HEK293 (cell line): Measurements from ENCODE around the gene PRDX2.

Source experiments
- GLI4 ChIP-seq: fragments of 450-650 bp; formaldehyde crosslinking; IDR thresholded peaks from 2 replicates; pipeline ENCODE4 v1.5.1; 2016; ENCODE audit warnings: missing biosample characterization, missing genetic modification characterization
- HOXA7 ChIP-seq: sonication (generic); formaldehyde crosslinking; IDR thresholded peaks from 2 replicates; pipeline ENCODE4 v1.8.1; 2022; ENCODE audit warnings: missing genetic modification reagents, borderline replicate concordance
- KLF1 ChIP-seq: fragments of 450-650 bp; formaldehyde crosslinking; IDR thresholded peaks from 2 replicates; pipeline ENCODE4 v1.5.1; 2016; ENCODE audit warnings: missing biosample characterization, missing genetic modification characterization
- KLF7 ChIP-seq: fragments of 450-650 bp; formaldehyde crosslinking; IDR thresholded peaks from 2 replicates; pipeline ENCODE4 v1.5.1; 2016; ENCODE audit warnings: missing biosample characterization, missing genetic modification characterization, borderline replicate concordance
- PBX3 ChIP-seq: sonication (generic); formaldehyde crosslinking; IDR thresholded peaks from 2 replicates; pipeline ENCODE4 v1.8.1; 2022; ENCODE audit warnings: mild to moderate bottlenecking, moderate library complexity, missing genetic modification reagents
- REPIN1 ChIP-seq: fragments of 450-650 bp; formaldehyde crosslinking; IDR thresholded peaks from 2 replicates; pipeline ENCODE4 v1.5.1; 2017; ENCODE audit warnings: missing biosample characterization, missing genetic modification characterization, low read depth
- TCF7L2 ChIP-seq: IDR thresholded peaks from 2 replicates; pipeline ENCODE4 v1.6.1; 2011; ENCODE audit warnings: low read depth, mild to moderate bottlenecking, inconsistent platforms, low read length, moderate library complexity, borderline replicate concordance
- ZBTB1 ChIP-seq: fragments of 450-650 bp; formaldehyde crosslinking; IDR thresholded peaks from 2 replicates; pipeline ENCODE4 v1.5.1; 2016; ENCODE audit warnings: missing biosample characterization, missing genetic modification characterization
- ZNF114 ChIP-seq: fragments of 450-650 bp; formaldehyde crosslinking; IDR thresholded peaks from 2 replicates; pipeline ENCODE4 v1.5.0; 2017; ENCODE audit warnings: missing biosample characterization, missing genetic modification characterization
- ZNF121 ChIP-seq: fragments of 450-650 bp; formaldehyde crosslinking; IDR thresholded peaks from 2 replicates; pipeline ENCODE4 v1.5.1; 2016; ENCODE audit warnings: missing biosample characterization, missing genetic modification characterization
- ZNF132 ChIP-seq: fragments of 450-650 bp; formaldehyde crosslinking; IDR thresholded peaks from 2 replicates; pipeline ENCODE4 v1.5.1; 2017; ENCODE audit warnings: missing biosample characterization, missing genetic modification characterization, borderline replicate concordance
- ZNF140 ChIP-seq: fragments of 450-650 bp; formaldehyde crosslinking; IDR thresholded peaks from 2 replicates; pipeline ENCODE4 v1.5.1; 2016; ENCODE audit warnings: missing biosample characterization, missing genetic modification characterization
- ZNF169 ChIP-seq: fragments of 450-650 bp; formaldehyde crosslinking; IDR thresholded peaks from 2 replicates; pipeline ENCODE4 v1.5.1; 2016; ENCODE audit warnings: missing biosample characterization, missing genetic modification characterization
- ZNF19 ChIP-seq: fragments of 450-650 bp; formaldehyde crosslinking; IDR thresholded peaks from 2 replicates; pipeline ENCODE4; 2016; ENCODE audit warnings: missing biosample characterization, missing genetic modification characterization, low read depth
- ZNF24 ChIP-seq: fragments of 450-650 bp; formaldehyde crosslinking; IDR thresholded peaks from 2 replicates; pipeline ENCODE4 v1.5.1; 2016; ENCODE audit warnings: missing biosample characterization, missing genetic modification characterization
- ZNF324 ChIP-seq: fragments of 450-650 bp; formaldehyde crosslinking; IDR thresholded peaks from 2 replicates; pipeline ENCODE4 v1.5.1; 2016; ENCODE audit warnings: missing biosample characterization, missing genetic modification characterization
- ZNF335 ChIP-seq: fragments of 450-650 bp; formaldehyde crosslinking; conservative IDR thresholded peaks from 2 replicates; pipeline ENCODE4 v1.5.1; 2016; ENCODE audit warnings: missing biosample characterization, missing genetic modification characterization
- ZNF341 ChIP-seq: fragments of 450-650 bp; formaldehyde crosslinking; IDR thresholded peaks from 2 replicates; pipeline ENCODE4; 2016; ENCODE audit warnings: low read depth, missing biosample characterization, missing genetic modification characterization
- ZNF391 ChIP-seq: fragments of 450-650 bp; formaldehyde crosslinking; IDR thresholded peaks from 2 replicates; pipeline ENCODE4 v1.5.1; 2016; ENCODE audit warnings: low read depth, missing biosample characterization, missing genetic modification characterization, borderline replicate concordance
- ZNF473 ChIP-seq: fragments of 450-650 bp; formaldehyde crosslinking; IDR thresholded peaks from 2 replicates; pipeline ENCODE4 v1.5.1; 2017; ENCODE audit warnings: missing biosample characterization, missing genetic modification characterization
- ZNF514 ChIP-seq: fragments of 450-650 bp; formaldehyde crosslinking; IDR thresholded peaks from 2 replicates; pipeline ENCODE4 v1.5.1; 2016; ENCODE audit warnings: missing biosample characterization, missing genetic modification characterization
- ZNF549 ChIP-seq: fragments of 450-650 bp; IDR thresholded peaks from 2 replicates; pipeline ENCODE4 v1.5.1; 2018; ENCODE audit warnings: missing biosample characterization, missing genetic modification characterization, mild to moderate bottlenecking, inconsistent platforms, moderate library complexity
- ZNF560 ChIP-seq: fragments of 450-650 bp; formaldehyde crosslinking; IDR thresholded peaks from 2 replicates; pipeline ENCODE4 v1.5.1; 2017; ENCODE audit warnings: missing biosample characterization, missing genetic modification characterization, borderline replicate concordance
- ZNF571 ChIP-seq: fragments of 450-650 bp; formaldehyde crosslinking; IDR thresholded peaks from 2 replicates; pipeline ENCODE4 v1.5.0; 2017; ENCODE audit warnings: missing biosample characterization, missing genetic modification characterization
- ZNF621 ChIP-seq: fragments of 450-650 bp; formaldehyde crosslinking; IDR thresholded peaks from 2 replicates; pipeline ENCODE4 v1.5.1; 2017; ENCODE audit warnings: missing biosample characterization, missing genetic modification characterization
- ZNF623 ChIP-seq: fragments of 450-650 bp; formaldehyde crosslinking; IDR thresholded peaks from 2 replicates; pipeline ENCODE4 v1.5.1; 2016; ENCODE audit warnings: missing biosample characterization, missing genetic modification characterization
- ZNF624 ChIP-seq: fragments of 450-650 bp; formaldehyde crosslinking; IDR thresholded peaks from 2 replicates; pipeline ENCODE4 v1.5.1; 2017; ENCODE audit warnings: missing biosample characterization, missing genetic modification characterization
- ZNF639 ChIP-seq: fragments of 450-650 bp; formaldehyde crosslinking; IDR thresholded peaks from 2 replicates; pipeline ENCODE4 v1.5.1; 2016; ENCODE audit warnings: missing biosample characterization, missing genetic modification characterization
- ZNF654 ChIP-seq: fragments of 450-650 bp; formaldehyde crosslinking; IDR thresholded peaks from 2 replicates; pipeline ENCODE4 v1.5.1; 2016; ENCODE audit warnings: low read depth, missing biosample characterization, missing genetic modification characterization
- ZNF660 ChIP-seq: fragments of 450-650 bp; IDR thresholded peaks from 2 replicates; pipeline ENCODE4 v1.5.1; 2018; ENCODE audit warnings: missing biosample characterization, mild to moderate bottlenecking, missing genetic modification characterization
- ZNF830 ChIP-seq: fragments of 450-650 bp; IDR thresholded peaks from 2 replicates; pipeline ENCODE4 v1.5.0; 2018; ENCODE audit warnings: missing biosample characterization, missing genetic modification characterization, low read depth, mild to moderate bottlenecking, moderate library complexity
- ZNF837 ChIP-seq: fragments of 450-650 bp; formaldehyde crosslinking; IDR thresholded peaks from 2 replicates; pipeline ENCODE4 v1.5.1; 2016; ENCODE audit warnings: missing biosample characterization, missing genetic modification characterization
- ZSCAN30 ChIP-seq: fragments of 450-650 bp; IDR thresholded peaks from 2 replicates; pipeline ENCODE4 v1.5.1; 2018; ENCODE audit warnings: missing biosample characterization, mild to moderate bottlenecking, missing genetic modification characterization, moderate library complexity
- TF ChIP-seq, protein P1 (sequence below): fragments of 450-650 bp; formaldehyde crosslinking; optimal IDR thresholded peaks from 2 replicates; pipeline ENCODE3; 2016; ENCODE audit warnings: missing biosample characterization, mild to moderate bottlenecking, missing genetic modification characterization
- TF ChIP-seq, protein P2 (sequence below): fragments of 450-650 bp; formaldehyde crosslinking; IDR thresholded peaks from 2 replicates; pipeline ENCODE4 v1.5.1; 2016; ENCODE audit warnings: missing biosample characterization, missing genetic modification characterization, borderline replicate concordance

The PRDX2 gene

DNA sequence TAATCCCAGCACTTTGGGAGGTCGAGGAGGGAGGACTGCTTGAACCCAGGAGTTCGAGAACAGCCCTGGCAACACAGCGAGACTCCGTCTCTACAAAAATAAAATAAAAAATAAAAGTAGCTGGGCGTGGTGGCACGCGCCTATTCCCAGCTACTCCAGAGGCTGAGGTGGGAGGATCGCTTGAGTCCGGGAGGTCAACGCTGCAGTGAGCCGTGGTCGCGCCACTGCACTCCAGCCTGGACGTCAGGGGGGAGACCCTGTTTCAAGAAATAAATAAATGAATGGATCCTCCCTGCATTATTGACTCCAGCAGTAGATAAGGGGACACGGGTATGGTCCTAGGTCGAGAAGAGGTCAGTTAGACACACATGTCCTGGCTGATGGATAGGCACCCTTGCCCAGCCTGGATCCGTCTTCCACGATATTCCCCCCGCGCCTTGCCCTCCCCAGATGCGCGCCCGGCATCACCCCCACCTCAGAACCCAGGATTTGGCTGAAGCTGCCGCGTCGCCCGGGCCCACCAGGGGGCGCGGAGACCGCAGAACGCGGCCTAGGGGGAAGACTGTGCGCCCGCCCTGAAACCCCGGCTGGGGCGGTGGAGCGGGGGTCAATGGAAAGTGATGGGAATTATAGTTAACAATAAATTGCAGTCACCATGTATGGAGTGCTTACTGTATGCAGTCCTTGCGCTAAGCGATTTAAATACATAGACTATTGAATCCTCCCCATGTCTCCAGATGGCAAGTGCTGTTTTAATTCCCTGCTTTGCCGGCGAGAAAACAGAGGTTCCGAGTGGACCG is 24.2 kb downstream of the PRDX2 start (continued):
- TF ChIP-seq ZNF639 (tag by site-specific recombination) = no peak
- TF ChIP-seq ZNF24 = peak; percentile 36; the same call in 1 of the 2 replicates
- TF ChIP-seq ZNF660 (tag by site-specific recombination) = peak; percentile 79; the same call in 1 of the 2 replicates
- TF ChIP-seq ZNF621 (tag by site-specific recombination) = no peak
- TF ChIP-seq ZNF324 (tag by site-specific recombination) = peak; percentile 55; the same call in 1 of the 2 replicates
- TF ChIP-seq ZNF623 (tag by site-specific recombination) = no peak
- TF ChIP-seq ZNF473 (tag by site-specific recombination) = no peak
- TF ChIP-seq ZNF837 = no peak
- TF ChIP-seq REPIN1 = no peak
- no peak for TF ChIP-seq ZNF549 (tag by site-specific recombination)
- TF ChIP-seq ZNF391 (tag by site-specific recombination) = no peak
- TF ChIP-seq ZNF140 (tag by site-specific recombination) = no peak
- peak; percentile 49 for TF ChIP-seq ZNF341 (tag by site-specific recombination)
- TF ChIP-seq ZNF19 (tag by site-specific recombination) = no peak
- TF ChIP-seq ZNF335 (tag by site-specific recombination) = peak; percentile 75
- TF ChIP-seq ZNF114 (tag by site-specific recombination) = no peak
- no peak for TF ChIP-seq TCF7L2
- no peak for TF ChIP-seq ZNF624 (tag by site-specific recombination)
- no peak for TF ChIP-seq KLF7
- TF ChIP-seq, protein P1, sequence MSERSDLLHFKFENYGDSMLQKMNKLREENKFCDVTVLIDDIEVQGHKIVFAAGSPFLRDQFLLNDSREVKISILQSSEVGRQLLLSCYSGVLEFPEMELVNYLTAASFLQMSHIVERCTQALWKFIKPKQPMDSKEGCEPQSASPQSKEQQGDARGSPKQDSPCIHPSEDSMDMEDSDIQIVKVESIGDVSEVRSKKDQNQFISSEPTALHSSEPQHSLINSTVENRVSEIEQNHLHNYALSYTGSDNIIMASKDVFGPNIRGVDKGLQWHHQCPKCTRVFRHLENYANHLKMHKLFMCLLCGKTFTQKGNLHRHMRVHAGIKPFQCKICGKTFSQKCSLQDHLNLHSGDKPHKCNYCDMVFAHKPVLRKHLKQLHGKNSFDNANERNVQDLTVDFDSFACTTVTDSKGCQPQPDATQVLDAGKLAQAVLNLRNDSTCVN (tag by site-specific recombination) = peak; percentile 60
- TF ChIP-seq GLI4 (tag by site-specific recombination) = no peak
- TF ChIP-seq ZNF121 (tag by site-specific recombination) = no peak
- TF ChIP-seq, protein P2, sequence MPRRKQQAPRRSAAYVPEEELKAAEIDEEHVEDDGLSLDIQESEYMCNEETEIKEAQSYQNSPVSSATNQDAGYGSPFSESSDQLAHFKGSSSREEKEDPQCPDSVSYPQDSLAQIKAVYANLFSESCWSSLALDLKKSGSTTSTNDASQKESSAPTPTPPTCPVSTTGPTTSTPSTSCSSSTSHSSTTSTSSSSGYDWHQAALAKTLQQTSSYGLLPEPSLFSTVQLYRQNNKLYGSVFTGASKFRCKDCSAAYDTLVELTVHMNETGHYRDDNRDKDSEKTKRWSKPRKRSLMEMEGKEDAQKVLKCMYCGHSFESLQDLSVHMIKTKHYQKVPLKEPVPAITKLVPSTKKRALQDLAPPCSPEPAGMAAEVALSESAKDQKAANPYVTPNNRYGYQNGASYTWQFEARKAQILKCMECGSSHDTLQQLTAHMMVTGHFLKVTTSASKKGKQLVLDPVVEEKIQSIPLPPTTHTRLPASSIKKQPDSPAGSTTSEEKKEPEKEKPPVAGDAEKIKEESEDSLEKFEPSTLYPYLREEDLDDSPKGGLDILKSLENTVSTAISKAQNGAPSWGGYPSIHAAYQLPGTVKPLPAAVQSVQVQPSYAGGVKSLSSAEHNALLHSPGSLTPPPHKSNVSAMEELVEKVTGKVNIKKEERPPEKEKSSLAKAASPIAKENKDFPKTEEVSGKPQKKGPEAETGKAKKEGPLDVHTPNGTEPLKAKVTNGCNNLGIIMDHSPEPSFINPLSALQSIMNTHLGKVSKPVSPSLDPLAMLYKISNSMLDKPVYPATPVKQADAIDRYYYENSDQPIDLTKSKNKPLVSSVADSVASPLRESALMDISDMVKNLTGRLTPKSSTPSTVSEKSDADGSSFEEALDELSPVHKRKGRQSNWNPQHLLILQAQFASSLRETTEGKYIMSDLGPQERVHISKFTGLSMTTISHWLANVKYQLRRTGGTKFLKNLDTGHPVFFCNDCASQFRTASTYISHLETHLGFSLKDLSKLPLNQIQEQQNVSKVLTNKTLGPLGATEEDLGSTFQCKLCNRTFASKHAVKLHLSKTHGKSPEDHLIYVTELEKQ = no peak
- no peak for TF ChIP-seq HOXA7 (CRISPR knock-in tag)
- no peak for TF ChIP-seq ZNF571 (tag by site-specific recombination)
- TF ChIP-seq ZBTB1 = no peak
- TF ChIP-seq ZNF560 (tag by site-specific recombination) = no peak
- no peak; the same call in 1 of the 2 replicates for TF ChIP-seq KLF1 (tag by site-specific recombination)
- peak; percentile 92 for TF ChIP-seq ZSCAN30 (tag by site-specific recombination)
- no peak for TF ChIP-seq ZNF132 (tag by site-specific recombination)
- TF ChIP-seq ZNF654 = peak; percentile 54
- TF ChIP-seq ZNF514 (tag by site-specific recombination) = no peak
- TF ChIP-seq PBX3 (CRISPR knock-in tag) = no peak
- TF ChIP-seq ZNF830 (tag by site-specific recombination) = no peak
- no peak for TF ChIP-seq ZNF169 (tag by site-specific recombination)
